Keratinocyte (primary cell): ENCODE measurements around the gene TMPRSS3. TPM values are rescaled to one million over a fixed set of nuclear protein-coding genes. Genes with fewer than 3 reads are reported as not detected.

Source experiments
- DNase-seq: peaks from one replicate; pipeline ENCODE4 v3.0.0-alpha.2; 2011; ENCODE audit warnings: low read depth, missing footprints, low spot score
- FAIRE-seq: peaks from 2 replicates; lab custom pipeline; 2011; peaks lifted over from hg19 to GRCh38; lab: Jason Lieb, UNC
- H2AFZ ChIP-seq: 2 replicates; pipeline ENCODE4 v1.6.0; 2012; ENCODE audit warnings: low read length, control low read depth, inconsistent platforms; ENCODE audit not compliant: control insufficient read depth
- H3K27ac ChIP-seq: 2 replicates; pipeline ENCODE4 v1.5.1; 2011; ENCODE audit warnings: low read length; ENCODE audit not compliant: control insufficient read depth, insufficient read depth
- H3K27me3 ChIP-seq: 3 replicates; pipeline ENCODE4 v1.6.0; 2011; ENCODE audit warnings: low read length; ENCODE audit not compliant: control insufficient read depth, insufficient read depth; ENCODE audit errors: extremely low read depth
- H3K36me3 ChIP-seq, 2 experiments: 2 replicates in 1 of 2; 3 replicates in 1 of 2; pipeline ENCODE4 v1.5.1; 2011; ENCODE audit warnings: low read length in 2 of 2, mild to moderate bottlenecking in 1 of 2; ENCODE audit not compliant: control insufficient read depth in 2 of 2, insufficient read depth in 2 of 2; ENCODE audit errors: extremely low read depth in 1 of 2
- H3K4me1 ChIP-seq: 3 replicates; pipeline ENCODE4 v1.5.1; 2011; ENCODE audit warnings: low read length; ENCODE audit not compliant: control insufficient read depth, insufficient read depth; ENCODE audit errors: extremely low read depth
- H3K4me2 ChIP-seq: 3 replicates; pipeline ENCODE4 v1.6.0; 2011; ENCODE audit warnings: low read depth, low read length; ENCODE audit not compliant: control insufficient read depth, insufficient read depth; ENCODE audit errors: extremely low read depth
- H3K4me3 ChIP-seq, 3 experiments: fragments of 200-600 bp in 1 of 3; sonication (generic) in 1 of 3; 2 replicates in 2 of 3; 3 replicates in 1 of 3; pipeline ENCODE4 v1.5.1; 2011 to 2016; ENCODE audit warnings: low read length in 3 of 3, mild to moderate bottlenecking in 3 of 3, control low read depth in 2 of 3, inconsistent platforms in 1 of 3, low read depth in 1 of 3, mixed read lengths in 1 of 3, mixed run types in 1 of 3, moderate library complexity in 1 of 3; ENCODE audit not compliant: control insufficient read depth in 2 of 3, insufficient read depth in 2 of 3; ENCODE audit errors: extremely low read depth in 1 of 3
- H3K79me2 ChIP-seq: 2 replicates; pipeline ENCODE4 v1.6.0; 2012; ENCODE audit warnings: low read length; ENCODE audit not compliant: control insufficient read depth, insufficient read depth
- H3K9ac ChIP-seq: 3 replicates; pipeline ENCODE4 v1.6.0; 2011; ENCODE audit warnings: low read length; ENCODE audit not compliant: control insufficient read depth, insufficient read depth; ENCODE audit errors: extremely low read depth
- H3K9me1 ChIP-seq: 3 replicates; pipeline ENCODE4 v1.6.0; 2011; ENCODE audit warnings: low read length; ENCODE audit not compliant: control insufficient read depth, insufficient read depth; ENCODE audit errors: extremely low read depth
- H3K9me3 ChIP-seq: 2 replicates; pipeline ENCODE4 v1.5.1; 2012; ENCODE audit warnings: low read depth, low read length; ENCODE audit not compliant: control insufficient read depth
- H4K20me1 ChIP-seq: 3 replicates; pipeline ENCODE4 v1.6.0; 2011; ENCODE audit warnings: low read length; ENCODE audit not compliant: control insufficient read depth, insufficient read depth; ENCODE audit errors: extremely low read depth
- CTCF ChIP-seq, 3 experiments: IDR thresholded peaks in 1 of 3; conservative IDR thresholded peaks in 1 of 3; optimal IDR thresholded peaks in 1 of 3; 2 replicates in 2 of 3; 3 replicates in 1 of 3; pipeline versions ENCODE3 to v1.5.1; 2011; ENCODE audit warnings: low read length in 3 of 3, mild to moderate bottlenecking in 3 of 3, moderate library complexity in 2 of 3, control low read depth in 1 of 3, inconsistent platforms in 1 of 3; ENCODE audit not compliant: insufficient read depth in 2 of 3; ENCODE audit errors: extremely low read depth in 1 of 3
- EZH2 ChIP-seq: IDR thresholded peaks from one replicate; pipeline ENCODE4 v1.6.1; 2012; ENCODE audit warnings: inconsistent platforms, mild to moderate bottlenecking, low read length, moderate library complexity
- dilution Hi-C: fragments of 300-500 bp; cut with MboI; formaldehyde crosslinking; loops from one replicate; pipeline ENCODE4 v1.7.0; 2020; ENCODE audit warnings: low sequenced_read_pairs; ENCODE audit not compliant: extremely low pct_ligation_motif_present
- polyA plus RNA-seq, 5 experiments: library from polyadenylated mRNA; depleted of rRNA in 3 of 5; stranded (reverse) in 3 of 5; stranded (forward) in 1 of 5; unstranded in 1 of 5; fragments of >200 nt; gene quantifications; 1 replicate in 1 of 5; 2 replicates in 3 of 5; 3 replicates in 1 of 5; pipeline versions ENCODE4 v1.2.1 to v1.2.3, GENCODE V29; 2011 to 2012; ENCODE audit warnings: missing spikeins in 2 of 5, low read depth in 1 of 5, low replicate concordance in 1 of 5

TMPRSS3 gene
- polyA plus RNA-seq, 1 donor (not counting 4 experiments of a cell fraction or from before 2014, with no cell fraction given) = not detected

- dilution Hi-C loops = loop anchor here (10.0 kb wide), 1 partner anchor 78 kb away; no protein-coding TSS in a partner anchor
- no peak for FAIRE-seq
Measured at GRCh38 chr21:42346441-42346840, 49.4 kb downstream of the TMPRSS3 start.

GRCh38 chr21:42344631-42345030, 51.2 kb downstream of the TMPRSS3 start:
- H3K27ac ChIP-seq = no peak overlapping the region
- DNase-seq (no peak), FAIRE-seq (no peak)
- no peak overlapping the region for H3K9ac ChIP-seq
- H3K27me3 ChIP-seq = no peaks in the 10 kb centered on the region
- H3K9me3 ChIP-seq = no peaks in the 10 kb centered on the region
- H3K79me2 ChIP-seq = no peaks in the 10 kb centered on the region
- H4K20me1 ChIP-seq = no peaks in the 10 kb centered on the region
- H2AFZ ChIP-seq = no peak overlapping the region
- dilution Hi-C loops = loop anchor here (10.0 kb wide), 1 partner anchor 80 kb away; no protein-coding TSS in a partner anchor
- H3K36me3 ChIP-seq = no peaks in the 10 kb centered on the region
- no peak overlapping the region for H3K4me2 ChIP-seq
- no peaks in the 10 kb centered on the region for H3K4me1 ChIP-seq
- no peaks in the 10 kb centered on the region for H3K9me1 ChIP-seq
- H3K4me3 ChIP-seq = no peak overlapping the region
- TF ChIP-seq CTCF (optimal IDR thresholded peaks at IDR 0.05 in 1 of 3, IDR thresholded peaks at IDR 0.05 in 1 of 3, conservative IDR thresholded peaks at IDR 0.05 in 1 of 3; ENCODE audit: extremely low read depth in 1 of 3, insufficient read depth in 2 of 3, low read length in 3 of 3) (no peak), EZH2 (no peak)

More at GRCh38 chr21:42346441-42346840, 49.4 kb downstream of the TMPRSS3 start:
- H3K36me3 ChIP-seq = no peaks in the 10 kb centered on the region
- no peak overlapping the region for H3K9ac ChIP-seq
- H3K27me3 ChIP-seq = no peaks in the 10 kb centered on the region
- no peak overlapping the region for H3K27ac ChIP-seq
- no peaks in the 10 kb centered on the region for H3K9me3 ChIP-seq
- no peak for DNase-seq
- H3K4me2 ChIP-seq = no peak overlapping the region
- TF ChIP-seq EZH2 (no peak), CTCF (optimal IDR thresholded peaks at IDR 0.05 in 1 of 3, IDR thresholded peaks at IDR 0.05 in 1 of 3, conservative IDR thresholded peaks at IDR 0.05 in 1 of 3; ENCODE audit: extremely low read depth in 1 of 3, insufficient read depth in 2 of 3, low read length in 3 of 3) (no peak)
- no peak overlapping the region for H3K4me3 ChIP-seq
- no peaks in the 10 kb centered on the region for H3K9me1 ChIP-seq
- no peak overlapping the region for H2AFZ ChIP-seq
- H3K4me1 ChIP-seq = no peaks in the 10 kb centered on the region
- H4K20me1 ChIP-seq = no peaks in the 10 kb centered on the region
- H3K79me2 ChIP-seq = no peaks in the 10 kb centered on the region
